ENCODE results near the gene PDE4D. TPM values are rescaled to one million over a fixed set of nuclear protein-coding genes. Genes with fewer than 3 reads are reported as not detected.

PDE4D gene
- total and polyA plus RNA-seq, 11 donors = 5.2 to 68.3 (median 42.1) TPM

- WGBS, 4 donors = 58 to 82% (median 66%) methylated on average over 4 of the region's 4 CpGs
- H3K4me3 ChIP-seq = no peak overlapping the region
- no peaks in the 10 kb centered on the region for H3K4me1 ChIP-seq
- H3K36me3 ChIP-seq = no peaks in the 10 kb centered on the region
- no peak for DNase-seq
- intact Hi-C loops (cut with DNase I) = loop anchor here in 7 of 10 donors (5.0 to 10.0 kb wide), 5 partner anchors 111 to 413 kb away; no protein-coding TSS in a partner anchor
- H3K9me3 ChIP-seq = no peaks in the 10 kb centered on the region
- H3K27ac ChIP-seq = no peak overlapping the region
- no peak for ATAC-seq
- TF ChIP-seq CTCF (IDR thresholded peaks at IDR 0.05) (no peak), POLR2A (IDR thresholded peaks at IDR 0.05) (no peak)
- no peaks in the 10 kb centered on the region for H3K27me3 ChIP-seq
Measured at GRCh38 chr5:59393585-59394420, 499.7 kb downstream of the PDE4D start.

- intact Hi-C loops (cut with DNase I) = loop anchor here (2.0 to 10.0 kb wide), 9 partner anchors 105 to 416 kb away; no protein-coding TSS in a partner anchor
- 79 to 87% (median 80%) methylated on average over 1 of the region's 1 CpG for WGBS, 4 donors
- peak overlapping the region in 1 of 12 donors; percentile 15 for H3K27ac ChIP-seq
Measured at GRCh38 chr5:59391576-59391975, 501.9 kb downstream of the PDE4D start.

GRCh38 chr5:59390989-59391388 is 502.5 kb downstream of the PDE4D start:
- DNase-seq = no peak
- TF ChIP-seq POLR2A (IDR thresholded peaks at IDR 0.05) = no peak
- TF ChIP-seq CTCF (IDR thresholded peaks at IDR 0.05) = no peak
- Histone ChIP-seq H3K27me3 (no peaks in the 10 kb centered on the region), H3K4me1 (no peaks in the 10 kb centered on the region), H3K27ac (peak overlapping the region in 1 of 12 donors; percentile 15), H3K9me3 (no peaks in the 10 kb centered on the region), H3K4me3 (no peak overlapping the region), H3K36me3 (no peaks in the 10 kb centered on the region)
- ATAC-seq = no peak
- intact Hi-C loops (cut with DNase I) = loop anchor here (1.0 to 10.0 kb wide), 11 partner anchors 106 to 416 kb away; no protein-coding TSS in a partner anchor

More at GRCh38 chr5:59391576-59391975, 501.9 kb downstream of the PDE4D start:
- Histone ChIP-seq H3K36me3 (no peaks in the 10 kb centered on the region), H3K4me3 (no peak overlapping the region), H3K27me3 (no peaks in the 10 kb centered on the region), H3K4me1 (no peaks in the 10 kb centered on the region), H3K9me3 (no peaks in the 10 kb centered on the region)
- ATAC-seq (no peak), DNase-seq (no peak)
- no peak for TF ChIP-seq POLR2A (IDR thresholded peaks at IDR 0.05)
- TF ChIP-seq CTCF (IDR thresholded peaks at IDR 0.05) = no peak

- H3K27me3 ChIP-seq = no peaks in the 10 kb centered on the region
- WGBS, 4 donors = 48 to 50% (median 48%) methylated on average over 2 of the region's 2 CpGs
- ATAC-seq (no peak), DNase-seq (peak in 1 of 5 donors; percentile 8)
- no peak overlapping the region for H3K27ac ChIP-seq
- TF ChIP-seq POLR2A (IDR thresholded peaks at IDR 0.05) = no peak
- TF ChIP-seq CTCF (IDR thresholded peaks at IDR 0.05) = peak; percentile 58 to 88 (median 74)
- no peaks in the 10 kb centered on the region for H3K9me3 ChIP-seq
- H3K4me1 ChIP-seq = no peaks in the 10 kb centered on the region
- intact Hi-C loops (cut with DNase I) = loop anchor here (1.0 to 10.0 kb wide), 11 partner anchors 107 to 417 kb away; no protein-coding TSS in a partner anchor
- no peak overlapping the region for H3K4me3 ChIP-seq
- H3K36me3 ChIP-seq = no peaks in the 10 kb centered on the region
Measured at GRCh38 chr5:59390074-59390659, 503.4 kb downstream of the PDE4D start.

Measured in heart left ventricle (tissue), 16 donors.